Measurements from ENCODE around the gene SNW1. TPM values are rescaled to one million over a fixed set of nuclear protein-coding genes. Genes with fewer than 3 reads are reported as not detected.
"Not testable (repeated sequence)": the region's sequence is repeated elsewhere in the genome, so short reads cannot be mapped to it uniquely, and the experiment has no call there.

The SNW1 gene
- total RNA-seq, 5 donors from 2014 or later (not counting 1 experiment from before 2014, with no cell fraction given), result 83.5 to 94.1 (median 91.7) TPM

- ATAC-seq (replicated peaks in 1 of 4) (no peak), DNase-seq (no peak)
- no peaks in the 10 kb centered on the region for H3K36me3 Mint-ChIP-seq
- no peak overlapping the region for H3K4me3 Mint-ChIP-seq
- Histone ChIP-seq H3K4me3 (ENCODE audit: control insufficient read depth in 1 of 2, extremely low read depth in 1 of 2, low read length in 1 of 2) (no peak overlapping the region), H3K9me3 (no peaks in the 10 kb centered on the region), H3K4me1 (ENCODE audit: control insufficient read depth in 1 of 2, extremely low read depth in 1 of 2, insufficient read depth in 2 of 2, low read length in 2 of 2) (no peaks in the 10 kb centered on the region), H3K36me3 (ENCODE audit: control insufficient read depth in 2 of 2, extremely low read depth in 1 of 2, insufficient read depth in 1 of 2, low read length in 1 of 2) (no peaks in the 10 kb centered on the region), H3K27me3 (replicated peaks in 1 of 2; ENCODE audit: control insufficient read depth in 2 of 2, extremely low read depth in 1 of 2, insufficient read depth in 2 of 2, low read length in 1 of 2) (peaks cover 0 to 7% of the 10 kb centered on the region in 2 experiments), H3K27ac (ENCODE audit: low read length) (no peak overlapping the region)
- H3K27me3 Mint-ChIP-seq, result peaks cover 4 to 10% of the 10 kb centered on the region in 2 donors
- ChIA-PET CTCF (no interaction called here), POLR2A (no interaction called here)
- H3K9me3 Mint-ChIP-seq, result no peaks in the 10 kb centered on the region
- no CpG with 5 or more reads among the region's 4 CpGs for WGBS (ENCODE audit: insufficient coverage)
- H3K4me1 Mint-ChIP-seq, result no peaks in the 10 kb centered on the region
- no peak overlapping the region for H3K27ac Mint-ChIP-seq
Measured at GRCh38 chr14:77786148-77786547, 25.2 kb upstream of the SNW1 start.

GRCh38 chr14:77782202-77782601 is 21.2 kb upstream of the SNW1 start:
- Histone ChIP-seq H3K9me3 (no peaks in the 10 kb centered on the region), H3K27ac (ENCODE audit: low read length) (no peak overlapping the region), H3K36me3 (ENCODE audit: control insufficient read depth in 2 of 2, extremely low read depth in 1 of 2, insufficient read depth in 1 of 2, low read length in 1 of 2) (no peaks in the 10 kb centered on the region), H3K27me3 (replicated peaks in 1 of 2; ENCODE audit: control insufficient read depth in 2 of 2, extremely low read depth in 1 of 2, insufficient read depth in 2 of 2, low read length in 1 of 2) (no peaks in the 10 kb centered on the region), H3K4me1 (ENCODE audit: control insufficient read depth in 1 of 2, extremely low read depth in 1 of 2, insufficient read depth in 2 of 2, low read length in 2 of 2) (no peaks in the 10 kb centered on the region), H3K4me3 (ENCODE audit: control insufficient read depth in 1 of 2, extremely low read depth in 1 of 2, low read length in 1 of 2) (no peak overlapping the region)
- ChIA-PET POLR2A (interaction anchor here in 1 of 2 donors (0.6 kb wide), 1 partner anchor 13 kb away, joined by 5 read pairs; no protein-coding TSS in a partner anchor), CTCF (no interaction called here)
- no peaks in the 10 kb centered on the region for H3K36me3 Mint-ChIP-seq
- DNase-seq, result no peak
- no peaks in the 10 kb centered on the region for H3K9me3 Mint-ChIP-seq
- ATAC-seq (replicated peaks in 1 of 4), result no peak
- no peak overlapping the region for H3K27ac Mint-ChIP-seq
- H3K27me3 Mint-ChIP-seq, result no peaks in the 10 kb centered on the region
- H3K4me1 Mint-ChIP-seq, result no peaks in the 10 kb centered on the region
- H3K4me3 Mint-ChIP-seq, result no peak overlapping the region

GRCh38 chr14:77773966-77774365 is 13.0 kb upstream of the SNW1 start:
- H3K4me1 Mint-ChIP-seq; H3K9me3 Mint-ChIP-seq; H3K27ac ChIP-seq (ENCODE audit: low read length); H3K4me1 ChIP-seq (ENCODE audit: control insufficient read depth in 1 of 2, extremely low read depth in 1 of 2, insufficient read depth in 2 of 2, low read length in 2 of 2); H3K27me3 Mint-ChIP-seq; POLR2A ChIA-PET; DNase-seq; CTCF ChIA-PET; H3K4me3 Mint-ChIP-seq; H3K4me3 ChIP-seq (ENCODE audit: control insufficient read depth in 1 of 2, extremely low read depth in 1 of 2, low read length in 1 of 2); H3K27ac Mint-ChIP-seq; ATAC-seq (replicated peaks in 1 of 4); H3K9me3 ChIP-seq; H3K36me3 Mint-ChIP-seq; H3K36me3 ChIP-seq (ENCODE audit: control insufficient read depth in 2 of 2, extremely low read depth in 1 of 2, insufficient read depth in 1 of 2, low read length in 1 of 2); H3K27me3 ChIP-seq (replicated peaks in 1 of 2; ENCODE audit: control insufficient read depth in 2 of 2, extremely low read depth in 1 of 2, insufficient read depth in 2 of 2, low read length in 1 of 2): not testable (repeated sequence)
- WGBS (ENCODE audit: insufficient coverage), result 78% methylated on average over 1 of the region's 4 CpGs

GRCh38 chr14:77768442-77769069 is 7.6 kb upstream of the SNW1 start:
- H3K27ac Mint-ChIP-seq; DNase-seq; H3K27me3 Mint-ChIP-seq; POLR2A ChIA-PET; H3K4me3 ChIP-seq (ENCODE audit: control insufficient read depth in 1 of 2, extremely low read depth in 1 of 2, low read length in 1 of 2); H3K4me1 ChIP-seq (ENCODE audit: control insufficient read depth in 1 of 2, extremely low read depth in 1 of 2, insufficient read depth in 2 of 2, low read length in 2 of 2); H3K36me3 ChIP-seq (ENCODE audit: control insufficient read depth in 2 of 2, extremely low read depth in 1 of 2, insufficient read depth in 1 of 2, low read length in 1 of 2); H3K9me3 Mint-ChIP-seq; ATAC-seq (replicated peaks in 1 of 4); H3K36me3 Mint-ChIP-seq; H3K9me3 ChIP-seq; H3K4me3 Mint-ChIP-seq; H3K27me3 ChIP-seq (replicated peaks in 1 of 2; ENCODE audit: control insufficient read depth in 2 of 2, extremely low read depth in 1 of 2, insufficient read depth in 2 of 2, low read length in 1 of 2); H3K27ac ChIP-seq (ENCODE audit: low read length); H3K4me1 Mint-ChIP-seq: not testable (repeated sequence)
- WGBS (ENCODE audit: insufficient coverage), result no CpG with 5 or more reads among the region's 2 CpGs
- CTCF ChIA-PET, result interaction anchor here in 1 of 2 donors (0.7 kb wide), 1 partner anchor 88 kb away, joined by 4 read pairs; no protein-coding TSS in a partner anchor

- H3K27ac ChIP-seq (ENCODE audit: low read length), result no peak overlapping the region
- Mint-ChIP-seq H3K4me3 (no peak overlapping the region), H3K27me3 (no peaks in the 10 kb centered on the region), H3K27ac (no peak overlapping the region), H3K36me3 (no peaks in the 10 kb centered on the region), H3K4me1 (peaks cover 21 to 24% (median 24%) of the 10 kb centered on the region in 3 donors), H3K9me3 (no peaks in the 10 kb centered on the region)
- H3K4me3 ChIP-seq (ENCODE audit: control insufficient read depth in 1 of 2, extremely low read depth in 1 of 2, low read length in 1 of 2), result no peak overlapping the region
- ChIA-PET CTCF (no interaction called here), POLR2A (interaction anchor here in 1 of 2 donors (0.5 kb wide), 1 partner anchor 56 kb away, joined by 4 read pairs; no protein-coding TSS in a partner anchor)
- DNase-seq, result no peak
- no peaks in the 10 kb centered on the region for H3K27me3 ChIP-seq (replicated peaks in 1 of 2; ENCODE audit: control insufficient read depth in 2 of 2, extremely low read depth in 1 of 2, insufficient read depth in 2 of 2, low read length in 1 of 2)
- no peaks in the 10 kb centered on the region for H3K9me3 ChIP-seq
- H3K36me3 ChIP-seq (ENCODE audit: control insufficient read depth in 2 of 2, extremely low read depth in 1 of 2, insufficient read depth in 1 of 2, low read length in 1 of 2), result peaks cover 0 to 2% of the 10 kb centered on the region in 2 donors
- 100% methylated on average over 1 of the region's 3 CpGs for WGBS (ENCODE audit: insufficient coverage)
- H3K4me1 ChIP-seq (ENCODE audit: control insufficient read depth in 1 of 2, extremely low read depth in 1 of 2, insufficient read depth in 2 of 2, low read length in 2 of 2), result peaks cover 9 to 21% of the 10 kb centered on the region in 2 experiments
- ATAC-seq (replicated peaks in 1 of 4), result no peak
Measured at GRCh38 chr14:77763978-77764377, 3.0 kb upstream of the SNW1 start.

- Histone ChIP-seq H3K4me1 (ENCODE audit: control insufficient read depth in 1 of 2, extremely low read depth in 1 of 2, insufficient read depth in 2 of 2, low read length in 2 of 2) (peaks cover 9 to 25% of the 10 kb centered on the region in 2 experiments), H3K36me3 (ENCODE audit: control insufficient read depth in 2 of 2, extremely low read depth in 1 of 2, insufficient read depth in 1 of 2, low read length in 1 of 2) (peaks cover 0 to 2% of the 10 kb centered on the region in 2 donors), H3K27ac (ENCODE audit: low read length) (no peak overlapping the region), H3K27me3 (replicated peaks in 1 of 2; ENCODE audit: control insufficient read depth in 2 of 2, extremely low read depth in 1 of 2, insufficient read depth in 2 of 2, low read length in 1 of 2) (no peaks in the 10 kb centered on the region), H3K9me3 (no peaks in the 10 kb centered on the region), H3K4me3 (ENCODE audit: control insufficient read depth in 1 of 2, extremely low read depth in 1 of 2, low read length in 1 of 2) (no peak overlapping the region)
- peaks cover 6% of the 10 kb centered on the region for H3K36me3 Mint-ChIP-seq
- H3K4me1 Mint-ChIP-seq, result peaks cover 27 to 31% (median 30%) of the 10 kb centered on the region in 3 donors
- no peaks in the 10 kb centered on the region for H3K27me3 Mint-ChIP-seq
- no peak overlapping the region for H3K27ac Mint-ChIP-seq
- POLR2A ChIA-PET, result interaction anchor here in 1 of 2 donors (0.6 kb wide), 1 partner anchor 11 kb away, joined by 6 read pairs; no protein-coding TSS in a partner anchor
- WGBS (ENCODE audit: insufficient coverage), result 83% methylated on average over 1 of the region's 1 CpG
- CTCF ChIA-PET, result no interaction called here
- no peak for ATAC-seq (replicated peaks in 1 of 4)
- H3K9me3 Mint-ChIP-seq, result no peaks in the 10 kb centered on the region
- no peak for DNase-seq
- no peak overlapping the region for H3K4me3 Mint-ChIP-seq
Measured at GRCh38 chr14:77763316-77763715, 2.4 kb upstream of the SNW1 start.

Data from T-cell (primary cell).